Upper lobe of left lung (tissue), 6 donors: ENCODE data around the gene KCNMA1. TPM values are rescaled to one million over a fixed set of nuclear protein-coding genes. Genes with fewer than 3 reads are reported as not detected.

Source experiments
- ATAC-seq, 2 donors: fragments of 200-7000 bp; cut with Tn5 transposase; one replicate each; pipeline ENCODE4 v1.9.1; 2022; ENCODE audit warnings: mild to moderate bottlenecking in 2 of 2, moderate library complexity in 2 of 2; ENCODE audit not compliant: low FRiP score in 2 of 2
- DNase-seq, 2 donors: peaks; one replicate each; pipeline ENCODE4 v3.0.0-alpha.2; 2019 to 2020
- H3K27ac ChIP-seq, 4 donors: fragments of 200-600 bp; sonication (generic); one replicate each; pipeline ENCODE4 v1.5.1; 2016 to 2019
- H3K27me3 ChIP-seq, 4 donors: fragments of 200-600 bp; sonication (generic); one replicate each; pipeline ENCODE4 v1.5.1; 2017 to 2019
- H3K36me3 ChIP-seq, 4 donors: fragments of 200-600 bp; sonication (generic); one replicate each; pipeline ENCODE4 v1.5.1; 2016 to 2019
- H3K4me1 ChIP-seq, 4 donors: fragments of 200-600 bp; sonication (generic); one replicate each; pipeline ENCODE4 v1.5.1; 2018 to 2019
- H3K4me3 ChIP-seq, 4 donors: fragments of 200-600 bp; sonication (generic); one replicate each; pipeline ENCODE4 v1.5.1; 2017 to 2019; ENCODE audit warnings: mild to moderate bottlenecking in 2 of 4, moderate library complexity in 1 of 4
- H3K9me3 ChIP-seq, 4 donors: fragments of 200-600 bp; sonication (generic); one replicate each; pipeline ENCODE4 v1.5.1; 2018 to 2019
- CTCF ChIP-seq, 6 experiments: fragments of 450-650 bp in 4 of 6; fragments of 200-600 bp in 2 of 6; sonication (generic) in 2 of 6; IDR thresholded peaks; one replicate each; pipeline ENCODE4 v1.5.1; 2016 to 2019; ENCODE audit warnings: antibody characterized with exemption in 6 of 6
- EP300 ChIP-seq, 4 donors: sonication (generic); formaldehyde crosslinking; IDR thresholded peaks; one replicate each; pipeline ENCODE4 v1.5.1; 2017; ENCODE audit warnings: antibody characterized with exemption in 4 of 4, control low read depth in 2 of 4
- POLR2A ChIP-seq, 4 donors: fragments of 450-650 bp; IDR thresholded peaks; one replicate each; pipeline ENCODE4 v1.5.1; 2016 to 2017; ENCODE audit warnings: antibody characterized with exemption in 4 of 4, mild to moderate bottlenecking in 2 of 4
- POLR2AphosphoS5 ChIP-seq, 2 donors: sonication (generic); formaldehyde crosslinking; IDR thresholded peaks; one replicate each; pipeline ENCODE4 v1.5.1; 2017; ENCODE audit warnings: antibody characterized with exemption in 2 of 2
- WGBS, 2 donors: methylation state at CpG; one replicate each; pipeline ENCODE4 v1.1.5; 2017 to 2018; 5-methylcytosine and 5-hydroxymethylcytosine counted together
- total RNA-seq, 6 donors: library from RNA; depleted of rRNA in 4 of 6; stranded (reverse); fragments of >200 nt in 4 of 6; gene quantifications; one replicate each; pipeline versions ENCODE4 v1.1.0 to v1.2.1, GENCODE V29; 2016 to 2021
- donor health status: DM: no; HTN: no; CAD: no; lungs with moderate emphysema.
- donor health status: DM: no; HTN: yes; CAD: no; lungs with severe emphysema.

The KCNMA1 gene
- total RNA-seq, 6 donors from 2014 or later = 5.8 to 107 (median 22.0) TPM

- no peak for ATAC-seq
- DNase-seq = no peak
- no peaks in the 10 kb centered on the region for H3K9me3 ChIP-seq
- WGBS, 2 donors = 94 to 100% methylated on average over 1 of the region's 1 CpG
- H3K4me1 ChIP-seq = no peaks in the 10 kb centered on the region
- no peaks in the 10 kb centered on the region for H3K36me3 ChIP-seq
- H3K4me3 ChIP-seq = no peak overlapping the region
- no peak overlapping the region for H3K27ac ChIP-seq
- TF ChIP-seq POLR2AphosphoS5 (IDR thresholded peaks at IDR 0.05) = no peak
- TF ChIP-seq CTCF (IDR thresholded peaks at IDR 0.05) = no peak
- TF ChIP-seq EP300 (IDR thresholded peaks at IDR 0.05) = no peak
- TF ChIP-seq POLR2A (IDR thresholded peaks at IDR 0.05) = no peak
- no peaks in the 10 kb centered on the region for H3K27me3 ChIP-seq
Observed at GRCh38 chr10:77457266-77457665, 180.3 kb downstream of the KCNMA1 start.

- Histone ChIP-seq H3K36me3 (no peaks in the 10 kb centered on the region), H3K27me3 (no peaks in the 10 kb centered on the region), H3K4me3 (no peak overlapping the region), H3K4me1 (no peaks in the 10 kb centered on the region), H3K27ac (no peak overlapping the region), H3K9me3 (no peaks in the 10 kb centered on the region)
- ATAC-seq = no peak
- TF ChIP-seq EP300 (IDR thresholded peaks at IDR 0.05) = no peak
- no peak for TF ChIP-seq POLR2A (IDR thresholded peaks at IDR 0.05)
- no peak for TF ChIP-seq POLR2AphosphoS5 (IDR thresholded peaks at IDR 0.05)
- TF ChIP-seq CTCF (IDR thresholded peaks at IDR 0.05) = no peak
- DNase-seq = no peak
- WGBS, 2 donors = 65 to 78% methylated on average over 5 of the region's 5 CpGs
Observed at GRCh38 chr10:77456414-77456813, 181.2 kb downstream of the KCNMA1 start.

GRCh38 chr10:77455561-77455960 lies 182.0 kb downstream of the KCNMA1 start:
- WGBS, 2 donors = 59 to 72% methylated on average over 2 of the region's 2 CpGs
- ATAC-seq (no peak), DNase-seq (no peak)

GRCh38 chr10:77452952-77453564 lies 184.6 kb downstream of the KCNMA1 start:
- no peak overlapping the region for H3K27ac ChIP-seq
- DNase-seq = no peak
- no peaks in the 10 kb centered on the region for H3K9me3 ChIP-seq

More at GRCh38 chr10:77455561-77455960, 182.0 kb downstream of the KCNMA1 start:
- Histone ChIP-seq H3K27ac (no peak overlapping the region), H3K36me3 (no peaks in the 10 kb centered on the region), H3K9me3 (no peaks in the 10 kb centered on the region), H3K4me1 (no peaks in the 10 kb centered on the region), H3K27me3 (no peaks in the 10 kb centered on the region), H3K4me3 (no peak overlapping the region)
- TF ChIP-seq POLR2AphosphoS5 (IDR thresholded peaks at IDR 0.05) (no peak), EP300 (IDR thresholded peaks at IDR 0.05) (no peak), POLR2A (IDR thresholded peaks at IDR 0.05) (no peak), CTCF (IDR thresholded peaks at IDR 0.05) (no peak)

More at GRCh38 chr10:77452952-77453564, 184.6 kb downstream of the KCNMA1 start:
- H3K36me3 ChIP-seq = no peaks in the 10 kb centered on the region
- H3K4me1 ChIP-seq = no peaks in the 10 kb centered on the region
- TF ChIP-seq CTCF (IDR thresholded peaks at IDR 0.05) (no peak), POLR2AphosphoS5 (IDR thresholded peaks at IDR 0.05) (no peak), POLR2A (IDR thresholded peaks at IDR 0.05) (no peak), EP300 (IDR thresholded peaks at IDR 0.05) (no peak)
- WGBS, 2 donors = 76 to 86% methylated on average over 4 of the region's 4 CpGs
- H3K27me3 ChIP-seq = no peaks in the 10 kb centered on the region
- ATAC-seq = no peak
- H3K4me3 ChIP-seq = no peak overlapping the region
